Measurements from ENCODE around the gene FOXL2. TPM values are rescaled to one million over a fixed set of nuclear protein-coding genes. Genes with fewer than 3 reads are reported as not detected.

Gene FOXL2
- total and polyA plus RNA-seq, 9 of the 15 experiments (the other 6 are each of a cell fraction or from before 2014, with no cell fraction given), result 0.27 to 22.1 (median 3.2) TPM

- no peak for TF ChIP-seq HNRNPL (IDR thresholded peaks at IDR 0.05; ENCODE audit: low read depth, low read length)
- TF ChIP-seq ZNF696 (CRISPR knock-in tag; conservative IDR thresholded peaks at IDR 0.05), result no peak
- no peak for TF ChIP-seq NFE2 (IDR thresholded peaks at IDR 0.05; ENCODE audit: low read depth)
Measured at GRCh38 chr3:138901567-138901966, 45.4 kb downstream of the FOXL2 start (continued).

DNA sequence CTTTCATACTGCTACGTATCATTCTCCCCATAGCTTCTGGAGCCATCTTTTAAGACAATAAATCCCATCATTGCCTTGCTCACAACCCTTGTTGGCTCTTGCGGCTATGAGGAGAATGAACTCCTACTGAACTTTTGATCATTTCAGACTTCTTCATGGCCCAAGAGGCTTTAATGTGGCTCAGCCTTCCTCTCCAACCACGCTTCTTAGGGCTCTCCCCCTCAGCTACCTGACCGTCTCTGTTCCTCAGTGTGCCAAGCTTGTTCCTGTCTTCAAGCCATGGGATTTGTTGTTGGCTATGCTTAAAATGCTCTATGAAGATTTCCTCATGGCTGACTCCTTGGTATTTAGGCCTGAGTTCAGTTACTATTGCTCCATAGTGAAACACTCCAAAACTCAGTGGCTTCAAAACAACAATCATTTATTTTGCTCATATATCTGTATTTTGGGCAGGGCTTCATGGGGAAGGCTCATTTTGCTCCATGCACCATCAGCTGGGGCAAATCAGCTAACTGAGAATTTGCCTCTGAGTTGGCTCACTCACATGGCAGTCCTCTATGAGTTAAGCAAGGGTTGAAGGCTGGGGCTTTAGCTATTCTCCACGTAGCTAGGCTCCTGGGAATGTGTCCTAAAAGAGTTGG lies 47.5 kb downstream of the FOXL2 start:
- Histone ChIP-seq H3K9me1 (ENCODE audit: control insufficient read depth, insufficient read depth, low read length) (no peaks in the 10 kb centered on the region), H2AFZ (ENCODE audit: low read depth, low read length) (peak overlapping the region; percentile 63), H3K36me3 (ENCODE audit: control insufficient read depth, insufficient read depth, low read length) (no peaks in the 10 kb centered on the region), H3K4me1 (replicated peaks in 1 of 2; ENCODE audit: control insufficient read depth in 2 of 2, insufficient read depth in 2 of 2, low read length in 2 of 2) (peaks cover 10 to 16% of the 10 kb centered on the region in 2 experiments; a peak in 3 of 5 replicates), H3K9ac (ENCODE audit: insufficient read depth in 1 of 2, low read depth in 2 of 2, low read length in 2 of 2) (peak overlapping the region in 1 of 2 experiments; percentile 36; a peak in 1 of 4 replicates), H3K4me2 (ENCODE audit: insufficient read depth, low read length) (no peak overlapping the region), H3K27ac (ENCODE audit: extremely low read depth, low read depth, low read length) (no peak overlapping the region), H3K9me3 (replicated peaks; ENCODE audit: control insufficient read depth, insufficient read depth, low read depth, low read length) (no peaks in the 10 kb centered on the region), H3K27me3 (ENCODE audit: control insufficient read depth in 2 of 2, insufficient read depth in 2 of 2, low read length in 2 of 2) (no peaks in the 10 kb centered on the region), H3K4me3 (no peak overlapping the region), H3K79me2 (ENCODE audit: control insufficient read depth, insufficient read depth, low read length) (no peaks in the 10 kb centered on the region), H4K20me1 (replicated peaks; ENCODE audit: control insufficient read depth, insufficient read depth, low read length) (no peaks in the 10 kb centered on the region)
- DNase-seq (ENCODE audit: extremely low read depth in 1 of 4, low spot score in 3 of 4) (no peak), FAIRE-seq (no peak), ATAC-seq (no peak)
- ChIA-PET POLR2A (interaction anchor here (0.6 to 2.6 kb wide), 5 partner anchors 9 to 47 kb away, joined by 3 to 14 read pairs (median 5); no protein-coding TSS in a partner anchor), CTCF (ENCODE audit: low intra/inter-chr PET ratio) (no interaction called here)
- WGBS (ENCODE audit: insufficient coverage, low coverage, missing lambda C conversion rate), result 66% methylated on average over 5 of the region's 5 CpGs
- in situ Hi-C loops (cut with MboI), result no loop called here
- BruUV-seq (replicated peaks), result no TSS peak
- intact Hi-C loops (cut with micrococcal nuclease), result no loop called here
- TF ChIP-seq ZNF263 (CRISPR knock-in tag; IDR thresholded peaks at IDR 0.05; ENCODE audit: borderline replicate concordance), result no peak
- no peak for TF ChIP-seq COPS2 (conservative IDR thresholded peaks at IDR 0.05)
- TF ChIP-seq CBFA2T2 (conservative IDR thresholded peaks at IDR 0.05), result no peak
- TF ChIP-seq, protein P1, sequence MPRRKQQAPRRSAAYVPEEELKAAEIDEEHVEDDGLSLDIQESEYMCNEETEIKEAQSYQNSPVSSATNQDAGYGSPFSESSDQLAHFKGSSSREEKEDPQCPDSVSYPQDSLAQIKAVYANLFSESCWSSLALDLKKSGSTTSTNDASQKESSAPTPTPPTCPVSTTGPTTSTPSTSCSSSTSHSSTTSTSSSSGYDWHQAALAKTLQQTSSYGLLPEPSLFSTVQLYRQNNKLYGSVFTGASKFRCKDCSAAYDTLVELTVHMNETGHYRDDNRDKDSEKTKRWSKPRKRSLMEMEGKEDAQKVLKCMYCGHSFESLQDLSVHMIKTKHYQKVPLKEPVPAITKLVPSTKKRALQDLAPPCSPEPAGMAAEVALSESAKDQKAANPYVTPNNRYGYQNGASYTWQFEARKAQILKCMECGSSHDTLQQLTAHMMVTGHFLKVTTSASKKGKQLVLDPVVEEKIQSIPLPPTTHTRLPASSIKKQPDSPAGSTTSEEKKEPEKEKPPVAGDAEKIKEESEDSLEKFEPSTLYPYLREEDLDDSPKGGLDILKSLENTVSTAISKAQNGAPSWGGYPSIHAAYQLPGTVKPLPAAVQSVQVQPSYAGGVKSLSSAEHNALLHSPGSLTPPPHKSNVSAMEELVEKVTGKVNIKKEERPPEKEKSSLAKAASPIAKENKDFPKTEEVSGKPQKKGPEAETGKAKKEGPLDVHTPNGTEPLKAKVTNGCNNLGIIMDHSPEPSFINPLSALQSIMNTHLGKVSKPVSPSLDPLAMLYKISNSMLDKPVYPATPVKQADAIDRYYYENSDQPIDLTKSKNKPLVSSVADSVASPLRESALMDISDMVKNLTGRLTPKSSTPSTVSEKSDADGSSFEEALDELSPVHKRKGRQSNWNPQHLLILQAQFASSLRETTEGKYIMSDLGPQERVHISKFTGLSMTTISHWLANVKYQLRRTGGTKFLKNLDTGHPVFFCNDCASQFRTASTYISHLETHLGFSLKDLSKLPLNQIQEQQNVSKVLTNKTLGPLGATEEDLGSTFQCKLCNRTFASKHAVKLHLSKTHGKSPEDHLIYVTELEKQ (CRISPR knock-in tag; IDR thresholded peaks at IDR 0.05), result no peak
- TF ChIP-seq, protein P2, sequence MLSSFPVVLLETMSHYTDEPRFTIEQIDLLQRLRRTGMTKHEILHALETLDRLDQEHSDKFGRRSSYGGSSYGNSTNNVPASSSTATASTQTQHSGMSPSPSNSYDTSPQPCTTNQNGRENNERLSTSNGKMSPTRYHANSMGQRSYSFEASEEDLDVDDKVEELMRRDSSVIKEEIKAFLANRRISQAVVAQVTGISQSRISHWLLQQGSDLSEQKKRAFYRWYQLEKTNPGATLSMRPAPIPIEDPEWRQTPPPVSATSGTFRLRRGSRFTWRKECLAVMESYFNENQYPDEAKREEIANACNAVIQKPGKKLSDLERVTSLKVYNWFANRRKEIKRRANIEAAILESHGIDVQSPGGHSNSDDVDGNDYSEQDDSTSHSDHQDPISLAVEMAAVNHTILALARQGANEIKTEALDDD (IDR thresholded peaks at IDR 0.05), result no peak
- TF ChIP-seq SRSF9 (IDR thresholded peaks at IDR 0.05; ENCODE audit: borderline replicate concordance, low read depth, low read length), result no peak
- TF ChIP-seq MAFF (IDR thresholded peaks at IDR 0.05; ENCODE audit: low read length), result no peak
- TF ChIP-seq, protein P3, sequence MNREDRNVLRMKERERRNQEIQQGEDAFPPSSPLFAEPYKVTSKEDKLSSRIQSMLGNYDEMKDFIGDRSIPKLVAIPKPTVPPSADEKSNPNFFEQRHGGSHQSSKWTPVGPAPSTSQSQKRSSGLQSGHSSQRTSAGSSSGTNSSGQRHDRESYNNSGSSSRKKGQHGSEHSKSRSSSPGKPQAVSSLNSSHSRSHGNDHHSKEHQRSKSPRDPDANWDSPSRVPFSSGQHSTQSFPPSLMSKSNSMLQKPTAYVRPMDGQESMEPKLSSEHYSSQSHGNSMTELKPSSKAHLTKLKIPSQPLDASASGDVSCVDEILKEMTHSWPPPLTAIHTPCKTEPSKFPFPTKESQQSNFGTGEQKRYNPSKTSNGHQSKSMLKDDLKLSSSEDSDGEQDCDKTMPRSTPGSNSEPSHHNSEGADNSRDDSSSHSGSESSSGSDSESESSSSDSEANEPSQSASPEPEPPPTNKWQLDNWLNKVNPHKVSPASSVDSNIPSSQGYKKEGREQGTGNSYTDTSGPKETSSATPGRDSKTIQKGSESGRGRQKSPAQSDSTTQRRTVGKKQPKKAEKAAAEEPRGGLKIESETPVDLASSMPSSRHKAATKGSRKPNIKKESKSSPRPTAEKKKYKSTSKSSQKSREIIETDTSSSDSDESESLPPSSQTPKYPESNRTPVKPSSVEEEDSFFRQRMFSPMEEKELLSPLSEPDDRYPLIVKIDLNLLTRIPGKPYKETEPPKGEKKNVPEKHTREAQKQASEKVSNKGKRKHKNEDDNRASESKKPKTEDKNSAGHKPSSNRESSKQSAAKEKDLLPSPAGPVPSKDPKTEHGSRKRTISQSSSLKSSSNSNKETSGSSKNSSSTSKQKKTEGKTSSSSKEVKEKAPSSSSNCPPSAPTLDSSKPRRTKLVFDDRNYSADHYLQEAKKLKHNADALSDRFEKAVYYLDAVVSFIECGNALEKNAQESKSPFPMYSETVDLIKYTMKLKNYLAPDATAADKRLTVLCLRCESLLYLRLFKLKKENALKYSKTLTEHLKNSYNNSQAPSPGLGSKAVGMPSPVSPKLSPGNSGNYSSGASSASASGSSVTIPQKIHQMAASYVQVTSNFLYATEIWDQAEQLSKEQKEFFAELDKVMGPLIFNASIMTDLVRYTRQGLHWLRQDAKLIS (CRISPR knock-in tag; IDR thresholded peaks at IDR 0.05), result no peak
- no peak for TF ChIP-seq TAL1 (IDR thresholded peaks at IDR 0.05)
- no peak for TF ChIP-seq ZNF165 (CRISPR knock-in tag; IDR thresholded peaks at IDR 0.05; ENCODE audit: borderline replicate concordance)
- no peak for TF ChIP-seq ERF (CRISPR knock-in tag; IDR thresholded peaks at IDR 0.05)
